PFSK-1 (cell line): ENCODE data around the gene XYLT1.

Experiments
- FOXP2 ChIP-seq: optimal IDR thresholded peaks from 2 replicates; pipeline ENCODE3; 2011; ENCODE audit warnings: borderline replicate concordance, control low read depth, inconsistent platforms; ENCODE audit not compliant: insufficient read depth; ENCODE audit errors: extremely low read length, extremely low read depth
- POLR2AphosphoS5 ChIP-seq: IDR thresholded peaks from 2 replicates; pipeline ENCODE4 v1.6.1; 2012; ENCODE audit warnings: low read depth, mild to moderate bottlenecking, control low read depth, low read length, moderate library complexity
- SIN3A ChIP-seq: IDR thresholded peaks from 2 replicates; pipeline ENCODE4 v1.6.1; 2012; ENCODE audit warnings: mild to moderate bottlenecking, low read length, moderate library complexity, borderline replicate concordance; ENCODE audit not compliant: insufficient read depth
- TAF1 ChIP-seq: IDR thresholded peaks from 2 replicates; pipeline ENCODE4 v1.6.1; 2012; ENCODE audit warnings: low read length, control low read depth, borderline replicate concordance; ENCODE audit not compliant: insufficient read depth
- TF ChIP-seq, protein P1 (sequence below), 2 experiments: IDR thresholded peaks; 2 replicates each; pipeline versions ENCODE4 v1.6.1 to v1.8.0; 2011 to 2012; ENCODE audit warnings: low read depth in 2 of 2, low read length in 2 of 2, control low read depth in 1 of 2, inconsistent platforms in 1 of 2, mild to moderate bottlenecking in 1 of 2, moderate library complexity in 1 of 2; ENCODE audit not compliant: insufficient read depth in 1 of 2

The XYLT1 gene

DNA sequence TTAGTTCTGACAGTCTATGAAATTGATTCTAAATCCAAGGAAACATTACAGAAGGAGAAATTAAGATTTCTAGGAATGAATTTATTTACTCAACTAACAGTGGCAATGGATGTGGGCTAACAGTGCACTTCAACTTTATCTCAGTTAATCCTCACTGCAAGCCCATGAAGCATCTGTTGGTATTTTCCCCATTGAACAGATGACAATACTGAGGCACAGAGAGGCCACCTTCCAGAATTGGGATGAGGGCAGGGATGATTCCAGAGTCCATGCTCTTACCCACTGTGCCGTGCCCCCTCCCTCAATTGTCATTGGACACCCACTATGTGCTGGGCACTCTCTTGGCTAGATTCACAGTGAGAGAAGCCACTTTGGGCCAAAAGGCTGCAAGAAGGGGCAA is 89.0 kb downstream of the XYLT1 start:
- no peak for TF ChIP-seq SIN3A
- TF ChIP-seq, protein P1, sequence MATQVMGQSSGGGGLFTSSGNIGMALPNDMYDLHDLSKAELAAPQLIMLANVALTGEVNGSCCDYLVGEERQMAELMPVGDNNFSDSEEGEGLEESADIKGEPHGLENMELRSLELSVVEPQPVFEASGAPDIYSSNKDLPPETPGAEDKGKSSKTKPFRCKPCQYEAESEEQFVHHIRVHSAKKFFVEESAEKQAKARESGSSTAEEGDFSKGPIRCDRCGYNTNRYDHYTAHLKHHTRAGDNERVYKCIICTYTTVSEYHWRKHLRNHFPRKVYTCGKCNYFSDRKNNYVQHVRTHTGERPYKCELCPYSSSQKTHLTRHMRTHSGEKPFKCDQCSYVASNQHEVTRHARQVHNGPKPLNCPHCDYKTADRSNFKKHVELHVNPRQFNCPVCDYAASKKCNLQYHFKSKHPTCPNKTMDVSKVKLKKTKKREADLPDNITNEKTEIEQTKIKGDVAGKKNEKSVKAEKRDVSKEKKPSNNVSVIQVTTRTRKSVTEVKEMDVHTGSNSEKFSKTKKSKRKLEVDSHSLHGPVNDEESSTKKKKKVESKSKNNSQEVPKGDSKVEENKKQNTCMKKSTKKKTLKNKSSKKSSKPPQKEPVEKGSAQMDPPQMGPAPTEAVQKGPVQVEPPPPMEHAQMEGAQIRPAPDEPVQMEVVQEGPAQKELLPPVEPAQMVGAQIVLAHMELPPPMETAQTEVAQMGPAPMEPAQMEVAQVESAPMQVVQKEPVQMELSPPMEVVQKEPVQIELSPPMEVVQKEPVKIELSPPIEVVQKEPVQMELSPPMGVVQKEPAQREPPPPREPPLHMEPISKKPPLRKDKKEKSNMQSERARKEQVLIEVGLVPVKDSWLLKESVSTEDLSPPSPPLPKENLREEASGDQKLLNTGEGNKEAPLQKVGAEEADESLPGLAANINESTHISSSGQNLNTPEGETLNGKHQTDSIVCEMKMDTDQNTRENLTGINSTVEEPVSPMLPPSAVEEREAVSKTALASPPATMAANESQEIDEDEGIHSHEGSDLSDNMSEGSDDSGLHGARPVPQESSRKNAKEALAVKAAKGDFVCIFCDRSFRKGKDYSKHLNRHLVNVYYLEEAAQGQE (IDR thresholded peaks at IDR 0.05; ENCODE audit: insufficient read depth in 1 of 2, low read depth in 2 of 2, low read length in 2 of 2), result no peak
- no peak for TF ChIP-seq TAF1
- TF ChIP-seq POLR2AphosphoS5, result no peak
- no peak for TF ChIP-seq FOXP2

DNA sequence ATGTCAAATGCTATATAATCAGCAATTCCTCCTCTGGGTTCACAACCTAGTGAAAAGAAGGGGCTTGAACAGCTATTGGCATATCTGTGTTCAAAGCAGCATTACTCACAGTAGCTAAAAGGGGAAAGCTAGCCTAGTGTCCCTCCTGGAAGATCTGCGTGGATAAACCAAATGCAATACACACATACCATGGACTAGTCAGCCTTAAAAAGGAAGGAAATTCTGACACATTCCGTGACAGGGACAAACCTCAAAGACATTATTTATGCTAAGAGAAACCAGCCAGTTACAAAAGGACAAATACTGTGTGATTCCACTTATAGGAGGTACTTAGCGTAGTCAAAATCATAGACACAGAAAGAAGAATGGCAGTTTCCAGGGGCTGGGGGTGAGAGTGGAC is 90.1 kb downstream of the XYLT1 start:
- TF ChIP-seq FOXP2 (no peak), TAF1 (no peak), SIN3A (no peak), POLR2AphosphoS5 (no peak)

DNA sequence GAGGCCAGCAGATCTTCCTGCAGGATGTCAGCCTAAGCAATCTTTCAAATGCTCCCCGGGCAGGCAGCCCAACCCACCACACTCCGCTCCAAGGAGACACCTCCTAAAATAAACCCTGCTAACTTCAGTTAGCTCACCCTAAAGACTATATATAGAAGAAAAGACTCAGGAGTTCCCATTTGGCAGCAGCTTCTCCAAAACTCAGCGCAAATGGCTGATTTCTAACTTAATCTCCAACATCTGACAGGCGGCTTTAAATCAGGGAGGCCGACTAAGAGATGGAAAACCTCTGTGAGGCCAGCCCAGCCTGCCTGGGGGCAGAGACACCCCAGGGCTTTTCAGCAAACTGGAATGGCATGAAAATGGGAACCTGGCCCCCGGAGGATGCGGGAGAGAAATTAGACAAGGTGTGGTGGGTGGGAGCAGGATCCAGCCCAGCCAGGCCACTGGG is 91.6 kb downstream of the XYLT1 start:
- TF ChIP-seq SIN3A (no peak), TAF1 (no peak), POLR2AphosphoS5 (no peak), FOXP2 (no peak)
- TF ChIP-seq, protein P1 (IDR thresholded peaks at IDR 0.05; ENCODE audit: insufficient read depth in 1 of 2, low read depth in 2 of 2, low read length in 2 of 2), result no peak

DNA sequence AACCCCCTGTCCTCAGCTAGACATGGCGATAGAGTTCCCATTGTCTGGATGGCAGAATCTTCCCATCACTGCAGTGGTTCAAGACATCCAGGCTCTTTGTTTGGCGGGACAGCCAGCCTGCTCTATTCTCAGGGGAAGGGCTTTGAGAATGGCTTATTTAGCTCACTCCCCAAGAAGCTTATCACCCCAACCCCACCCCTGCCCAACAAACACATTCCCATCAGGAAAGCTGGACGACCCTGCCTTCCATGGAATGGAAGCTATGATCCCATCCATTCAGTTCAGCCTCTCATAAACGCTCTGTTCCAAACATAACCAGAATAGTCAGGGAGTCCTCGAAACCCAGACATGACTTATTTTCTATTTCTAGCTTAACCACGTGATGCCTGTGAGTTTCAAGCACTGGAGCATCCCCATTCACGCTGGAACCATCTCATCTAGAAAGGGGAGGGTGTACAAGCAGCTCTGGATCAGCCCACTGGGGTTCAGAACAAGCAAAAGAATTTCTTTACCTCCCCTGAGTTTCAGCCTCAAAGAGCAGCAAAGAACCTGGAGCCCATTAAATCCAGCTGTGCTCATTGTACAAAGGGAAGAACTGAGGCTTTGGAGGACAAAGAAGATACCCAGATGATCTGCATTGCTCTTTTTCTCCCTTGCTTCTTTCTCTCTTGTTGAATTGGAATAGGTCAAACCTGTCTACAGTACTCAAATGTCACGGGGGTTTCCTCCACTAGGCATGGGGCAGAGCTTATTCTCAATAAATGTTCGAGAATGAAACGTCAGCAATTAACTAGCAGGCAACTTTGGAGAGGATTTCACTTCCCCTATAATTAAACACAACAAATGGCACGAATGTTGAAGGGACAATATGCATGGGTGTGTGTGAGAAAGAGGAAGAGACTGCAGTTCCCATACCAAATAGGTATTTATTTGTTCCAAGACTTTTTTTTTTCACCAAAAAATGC is 93.1 kb downstream of the XYLT1 start:
- TF ChIP-seq TAF1, result no peak
- TF ChIP-seq FOXP2, result no peak
- TF ChIP-seq SIN3A, result no peak
- TF ChIP-seq, protein P1 (IDR thresholded peaks at IDR 0.05; ENCODE audit: insufficient read depth in 1 of 2, low read depth in 2 of 2, low read length in 2 of 2), result no peak
- TF ChIP-seq POLR2AphosphoS5, result no peak

DNA sequence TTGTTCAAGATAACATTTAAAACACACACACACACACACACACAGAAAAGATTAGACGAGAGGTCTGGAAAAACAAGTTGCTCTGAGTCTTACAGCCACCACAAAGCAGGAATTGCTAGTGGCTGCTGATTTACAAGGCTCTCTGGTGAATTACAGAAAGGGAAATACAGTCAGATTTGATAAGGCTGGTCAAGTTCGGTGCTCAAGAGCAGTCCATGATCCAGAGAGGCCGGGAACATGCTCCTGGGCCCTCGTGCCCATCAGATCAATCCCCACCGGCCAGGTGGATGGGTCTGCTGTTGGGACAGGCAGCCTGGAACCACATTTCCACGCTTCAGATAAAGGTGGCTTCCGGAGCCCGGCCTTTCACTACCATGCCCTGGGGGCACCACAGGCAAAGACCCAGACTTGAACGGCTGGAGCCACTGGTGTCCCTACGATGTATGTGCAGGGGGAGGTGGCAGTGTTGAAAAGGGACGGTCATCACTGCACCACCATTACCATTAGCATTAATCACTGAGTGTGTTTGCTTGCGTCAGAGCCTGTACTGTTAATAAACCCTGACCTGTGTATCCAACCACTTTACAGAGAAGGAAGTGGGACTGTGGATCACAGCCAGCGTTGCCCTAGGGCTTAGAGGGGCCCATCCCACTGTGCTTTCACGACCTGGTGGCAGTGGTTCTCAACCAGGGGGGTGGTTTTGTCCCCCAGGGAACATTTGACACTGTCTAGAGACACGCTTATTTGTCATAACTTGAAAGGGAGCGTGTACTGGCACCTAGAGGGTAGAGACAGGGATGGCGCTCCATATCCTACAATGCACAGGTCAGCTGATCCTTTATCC is 95.1 kb downstream of the XYLT1 start:
- TF ChIP-seq SIN3A (no peak), FOXP2 (no peak), TAF1 (no peak), POLR2AphosphoS5 (no peak)
- TF ChIP-seq, protein P1 (IDR thresholded peaks at IDR 0.05; ENCODE audit: insufficient read depth in 1 of 2, low read depth in 2 of 2, low read length in 2 of 2), result no peak
